Activated B cell treated with CpG ODN at 0.5 μM for 24 hours (primary cell): ENCODE measurements around the gene CREBRF. TPM values are rescaled to one million over a fixed set of nuclear protein-coding genes. Genes with fewer than 3 reads are reported as not detected.

Experiments used
- ATAC-seq: fragments of 200-7000 bp; cut with Tn5 transposase; one replicate; pipeline ENCODE4 v1.10.0; 2021; ENCODE audit warnings: low read depth, mild to moderate bottlenecking, moderate library complexity
- CTCF ChIA-PET: fragments of 350-600 bp; sonication (Branson Sonifier 250); formaldehyde crosslinking; loops from one replicate; lab custom pipeline; 2021; ENCODE audit warnings: antibody characterized with exemption; lab: Charles Lee
- POLR2A ChIA-PET: fragments of 350-600 bp; sonication (Branson Sonifier 250); formaldehyde crosslinking; loops from one replicate; lab custom pipeline; 2021; ENCODE audit warnings: antibody characterized with exemption; lab: Charles Lee
- DNase-seq: peaks from one replicate; pipeline ENCODE4 v3.0.0; 2022
- H3K27ac Mint-ChIP-seq: one replicate; pipeline ENCODE4 v1.8.0; 2020; ENCODE audit warnings: mixed read lengths
- H3K27me3 Mint-ChIP-seq: one replicate; pipeline ENCODE4 v1.8.0; 2021; ENCODE audit warnings: mixed read lengths
- H3K36me3 Mint-ChIP-seq: one replicate; pipeline ENCODE4 v1.8.0; 2021; ENCODE audit warnings: low read depth, mixed read lengths
- H3K4me1 Mint-ChIP-seq: one replicate; pipeline ENCODE4 v1.8.0; 2021; ENCODE audit warnings: mixed read lengths
- H3K4me3 Mint-ChIP-seq: one replicate; pipeline ENCODE4 v1.8.0; 2020; ENCODE audit warnings: mild to moderate bottlenecking, mixed read lengths
- H3K9me3 Mint-ChIP-seq: one replicate; pipeline ENCODE4 v1.8.0; 2020; ENCODE audit warnings: mixed read lengths
- intact Hi-C: fragments of 100-400 bp; cut with micrococcal nuclease; formaldehyde crosslinking; loops from one replicate; pipeline ENCODE4 v1.15.1; 2024
- total RNA-seq: library from RNA; stranded (reverse); gene quantifications from 2 replicates; pipeline ENCODE4 v1.2.3, GENCODE V29; 2022
- TF ChIP-seq, protein P1 (sequence below): fragments of 200-600 bp; IDR thresholded peaks from one replicate; pipeline ENCODE4 v1.8.0; 2022; ENCODE audit warnings: antibody characterized with exemption, mild to moderate bottlenecking

The CREBRF gene
- total RNA-seq, 1 donor from 2014 or later: 37.4 TPM

DNA sequence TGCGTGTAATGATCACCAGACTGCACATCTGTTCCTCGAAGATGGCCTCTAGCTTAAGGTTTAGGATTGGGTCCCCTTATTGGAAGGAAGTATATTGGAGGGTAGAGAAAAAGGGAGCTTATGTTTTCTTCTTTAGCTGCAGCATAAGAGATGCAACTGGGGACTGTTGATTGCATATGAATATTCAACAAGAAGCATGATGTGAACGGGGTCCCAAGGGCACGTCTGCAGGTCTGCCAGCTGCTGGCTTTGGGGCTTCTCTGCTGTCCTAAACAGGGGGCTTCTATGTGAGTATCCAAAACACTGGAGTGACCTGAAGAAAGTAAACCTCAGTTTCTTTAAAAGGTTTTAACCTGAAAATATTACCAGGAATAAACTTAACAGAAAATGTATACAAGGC is 84.6 kb downstream of the CREBRF start:
- ATAC-seq (no peak), DNase-seq (no peak)
- Mint-ChIP-seq H3K27me3 (no peaks in the 10 kb centered on the region), H3K4me3 (no peak overlapping the region), H3K9me3 (no peaks in the 10 kb centered on the region), H3K4me1 (peaks cover 10% of the 10 kb centered on the region), H3K36me3 (peaks cover 32% of the 10 kb centered on the region), H3K27ac (no peak overlapping the region)
- TF ChIP-seq, protein P1, sequence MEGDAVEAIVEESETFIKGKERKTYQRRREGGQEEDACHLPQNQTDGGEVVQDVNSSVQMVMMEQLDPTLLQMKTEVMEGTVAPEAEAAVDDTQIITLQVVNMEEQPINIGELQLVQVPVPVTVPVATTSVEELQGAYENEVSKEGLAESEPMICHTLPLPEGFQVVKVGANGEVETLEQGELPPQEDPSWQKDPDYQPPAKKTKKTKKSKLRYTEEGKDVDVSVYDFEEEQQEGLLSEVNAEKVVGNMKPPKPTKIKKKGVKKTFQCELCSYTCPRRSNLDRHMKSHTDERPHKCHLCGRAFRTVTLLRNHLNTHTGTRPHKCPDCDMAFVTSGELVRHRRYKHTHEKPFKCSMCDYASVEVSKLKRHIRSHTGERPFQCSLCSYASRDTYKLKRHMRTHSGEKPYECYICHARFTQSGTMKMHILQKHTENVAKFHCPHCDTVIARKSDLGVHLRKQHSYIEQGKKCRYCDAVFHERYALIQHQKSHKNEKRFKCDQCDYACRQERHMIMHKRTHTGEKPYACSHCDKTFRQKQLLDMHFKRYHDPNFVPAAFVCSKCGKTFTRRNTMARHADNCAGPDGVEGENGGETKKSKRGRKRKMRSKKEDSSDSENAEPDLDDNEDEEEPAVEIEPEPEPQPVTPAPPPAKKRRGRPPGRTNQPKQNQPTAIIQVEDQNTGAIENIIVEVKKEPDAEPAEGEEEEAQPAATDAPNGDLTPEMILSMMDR: no peak
- ChIA-PET CTCF (no interaction called here), POLR2A (interaction anchor here (2.6 kb wide), 1 partner anchor 157 kb away, joined by 8 read pairs; the partner anchor contains the start of gene ATP6V0E1)
- intact Hi-C loops: no loop called here

DNA sequence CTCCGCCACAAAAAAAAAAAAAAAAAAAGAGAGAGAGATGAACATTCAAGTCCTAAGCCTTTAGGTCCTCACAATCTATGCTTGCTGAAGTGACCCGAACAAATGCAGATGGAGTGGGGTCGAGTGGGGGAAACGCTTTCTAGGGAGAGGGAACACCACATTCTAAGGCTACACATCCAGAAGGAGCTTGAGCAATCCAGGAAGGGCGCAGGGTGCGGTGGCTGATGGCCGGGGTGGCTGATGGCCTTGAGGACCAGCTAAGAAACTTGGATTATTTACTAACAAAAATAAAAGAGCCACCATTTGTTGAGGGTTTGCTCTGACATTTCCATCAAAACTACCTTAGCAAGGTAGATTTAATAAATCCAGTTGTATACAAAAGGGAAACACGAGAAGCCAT is 87.4 kb downstream of the CREBRF start:
- ChIA-PET CTCF (interaction anchor here (1.8 to 2.3 kb wide), 2 partner anchors 160 to 165 kb away, joined by 9 to 15 read pairs; partner anchors contain the start of gene ATP6V0E1), POLR2A (interaction anchor here (0.6 to 2.4 kb wide), 4 partner anchors 160 to 940 kb away, joined by 4 to 46 read pairs (median 10); partner anchors contain the start of gene ATP6V0E1)
- intact Hi-C loops: no loop called here
- Mint-ChIP-seq H3K27ac (no peak overlapping the region), H3K4me1 (peaks cover 12% of the 10 kb centered on the region), H3K27me3 (no peaks in the 10 kb centered on the region), H3K4me3 (no peak overlapping the region), H3K9me3 (no peaks in the 10 kb centered on the region), H3K36me3 (peaks cover 32% of the 10 kb centered on the region)
- ATAC-seq: no peak
- TF ChIP-seq, protein P1: no peak
- no peak for DNase-seq

DNA sequence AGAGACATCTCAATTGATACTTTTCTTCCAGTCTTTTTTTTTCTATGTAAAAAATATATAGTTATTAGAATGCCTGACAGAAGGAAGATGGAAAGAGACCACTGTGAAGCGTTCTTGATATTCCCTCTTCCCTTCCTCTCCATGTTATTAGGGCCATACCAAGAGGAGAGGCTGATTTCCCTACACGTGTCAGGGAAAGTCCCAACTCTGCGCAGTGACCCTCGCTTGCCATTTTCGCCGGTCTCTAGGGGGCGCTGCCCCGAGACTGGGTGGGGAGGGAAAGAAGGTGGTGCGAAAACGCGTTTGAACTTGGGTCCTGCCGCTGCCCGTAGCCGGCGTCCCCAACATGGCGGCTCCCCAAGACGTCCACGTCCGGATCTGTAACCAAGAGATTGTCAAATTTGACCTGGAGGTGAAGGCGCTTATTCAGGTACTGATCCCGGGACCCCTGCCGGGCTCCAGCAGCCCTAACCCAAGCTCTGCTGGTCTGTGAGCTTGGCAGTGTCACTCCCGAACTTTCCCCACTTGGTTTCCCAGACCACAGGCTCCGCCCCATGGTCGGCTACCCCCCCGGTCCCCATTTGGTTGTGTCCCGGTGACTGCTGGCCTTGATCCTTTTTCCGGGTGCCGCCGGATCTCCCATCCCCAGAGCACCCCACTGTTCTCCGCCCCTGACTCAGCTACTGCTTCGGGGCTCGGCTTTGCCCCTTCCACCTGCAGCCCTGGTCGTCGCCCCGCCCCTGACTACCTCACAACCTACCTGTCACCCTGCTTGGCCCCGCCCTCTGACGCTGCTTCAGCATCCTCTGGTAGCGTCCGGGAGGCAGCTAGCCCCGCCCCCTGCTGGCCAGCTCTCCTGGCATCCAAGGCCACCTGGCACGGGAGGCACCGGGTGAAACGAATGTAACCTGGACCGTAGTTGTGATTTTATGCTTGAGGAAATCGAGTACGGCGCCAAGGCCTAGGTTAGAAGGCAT is 88.3 kb downstream of the CREBRF start, which contains the start of gene BNIP1:
BNIP1 (plus strand) TSS at position 332 of the 977 bp plus-strand sequence; CDS start at position 347, 15 bp downstream.
- TF ChIP-seq, protein P1: peak; percentile 54
- Mint-ChIP-seq H3K9me3 (no peaks in the 10 kb centered on the region), H3K27me3 (no peaks in the 10 kb centered on the region), H3K36me3 (peaks cover 35% of the 10 kb centered on the region), H3K4me3 (peak within 1 kb of the TSS; percentile 99), H3K27ac (peak within 1 kb of the TSS; percentile 97), H3K4me1 (peaks cover 12% of the 10 kb centered on the region)
- intact Hi-C loops: loop anchor here (1.0 to 2.0 kb wide), 9 partner anchors 87 to 1138 kb away; partner anchors contain the start of genes BOD1, DUSP1, FBXW11 and RPL26L1
- CTCF ChIA-PET: interaction anchor here (0.7 to 2.3 kb wide), 5 partner anchors 85 to 167 kb away, joined by 3 to 15 read pairs (median 4); partner anchors contain the start of gene ATP6V0E1
- ATAC-seq (peak; percentile 90), DNase-seq (peak; percentile 97)
- POLR2A ChIA-PET: interaction anchor here (0.5 to 2.4 kb wide), 10 partner anchors 48 to 941 kb away, joined by 3 to 46 read pairs (median 4); partner anchors contain the start of genes ATP6V0E1 and RPL26L1

DNA sequence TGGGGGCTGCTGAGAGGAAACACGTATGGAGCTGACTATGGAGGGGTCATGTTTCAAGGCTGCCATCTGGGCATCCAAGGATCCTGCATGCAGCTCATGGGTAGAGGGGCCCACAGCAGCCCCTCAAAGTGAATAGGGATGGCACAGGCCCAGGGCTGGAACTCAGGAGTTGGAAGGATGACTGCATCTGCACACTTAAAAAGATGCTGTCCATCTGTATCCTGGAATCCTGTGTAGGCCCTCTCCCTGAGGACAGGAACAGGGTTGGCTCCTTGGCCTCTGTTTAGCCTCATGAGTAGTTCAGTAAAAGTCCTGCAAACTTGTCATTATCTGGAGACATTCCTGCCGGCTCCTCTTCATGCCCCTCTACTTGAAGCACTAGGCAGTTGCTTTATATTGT is 92.2 kb downstream of the CREBRF start:
- TF ChIP-seq, protein P1: no peak
- intact Hi-C loops: no loop called here

DNA sequence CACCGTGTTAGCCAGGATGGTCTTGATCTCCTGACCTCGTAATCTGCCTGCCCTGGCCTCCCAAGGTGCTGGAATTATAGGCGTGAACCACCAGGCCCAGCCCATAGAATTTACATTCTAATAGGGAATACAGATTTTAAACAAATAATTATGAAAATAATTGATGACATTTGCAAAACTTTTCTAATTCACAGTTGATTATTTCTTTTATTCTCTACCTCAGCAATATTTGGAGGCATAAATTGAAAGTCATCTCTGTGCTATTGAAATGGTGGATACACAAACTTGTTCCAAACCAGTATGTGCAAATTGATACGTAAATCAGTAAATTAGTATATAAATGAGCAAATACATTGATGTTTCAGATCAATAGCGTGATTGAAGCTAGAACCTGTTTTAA is 96.4 kb downstream of the CREBRF start:
- Mint-ChIP-seq H3K36me3 (peaks cover 72% of the 10 kb centered on the region), H3K27ac (no peak overlapping the region), H3K27me3 (no peaks in the 10 kb centered on the region), H3K4me3 (no peak overlapping the region), H3K9me3 (no peaks in the 10 kb centered on the region), H3K4me1 (no peaks in the 10 kb centered on the region)
- DNase-seq: no peak
- no peak for ATAC-seq
- ChIA-PET CTCF (no interaction called here), POLR2A (interaction anchor here (0.7 kb wide), 1 partner anchor 400 kb away, joined by 9 read pairs; no protein-coding TSS in a partner anchor)
- TF ChIP-seq, protein P1: no peak
- intact Hi-C loops: no loop called here

More for the DNA sequence above, 92.2 kb downstream of the CREBRF start:
- ChIA-PET CTCF (no interaction called here), POLR2A (no interaction called here)
- Mint-ChIP-seq H3K4me3 (no peak overlapping the region), H3K4me1 (peaks cover 12% of the 10 kb centered on the region), H3K27me3 (no peaks in the 10 kb centered on the region), H3K27ac (no peak overlapping the region), H3K36me3 (peaks cover 55% of the 10 kb centered on the region), H3K9me3 (no peaks in the 10 kb centered on the region)
- no peak for DNase-seq
- ATAC-seq: no peak
